ENCODE results near the gene UBE4A. TPM values are rescaled to one million over a fixed set of nuclear protein-coding genes. Genes with fewer than 3 reads are reported as not detected.

The UBE4A gene
- total and polyA plus RNA-seq, 9 of the 15 experiments (the other 6 are each of a cell fraction or from before 2014, with no cell fraction given) = 13.5 to 45.2 (median 26.8) TPM

DNA sequence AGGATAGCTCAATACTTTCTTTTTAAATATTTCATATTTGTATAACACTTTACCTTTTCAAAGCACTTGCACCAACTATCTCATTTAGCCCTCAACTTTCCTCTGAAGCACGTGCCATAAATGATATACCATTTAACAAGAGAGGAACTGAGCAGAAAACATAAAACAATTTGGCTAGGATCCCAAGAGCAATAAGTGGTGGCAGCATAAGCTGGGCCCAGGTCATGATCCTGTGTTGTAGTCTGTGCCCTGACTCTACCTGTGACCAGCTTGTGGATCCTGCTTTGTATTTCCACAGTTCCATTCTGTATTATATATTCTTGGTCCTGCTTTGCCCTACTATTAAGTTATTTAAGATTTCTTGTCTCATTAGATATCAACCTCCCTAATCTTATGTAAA, 53.5 kb downstream of the UBE4A start (continued):
- no peak for TF ChIP-seq EP400 (IDR thresholded peaks at IDR 0.05)
- TF ChIP-seq, protein P1, sequence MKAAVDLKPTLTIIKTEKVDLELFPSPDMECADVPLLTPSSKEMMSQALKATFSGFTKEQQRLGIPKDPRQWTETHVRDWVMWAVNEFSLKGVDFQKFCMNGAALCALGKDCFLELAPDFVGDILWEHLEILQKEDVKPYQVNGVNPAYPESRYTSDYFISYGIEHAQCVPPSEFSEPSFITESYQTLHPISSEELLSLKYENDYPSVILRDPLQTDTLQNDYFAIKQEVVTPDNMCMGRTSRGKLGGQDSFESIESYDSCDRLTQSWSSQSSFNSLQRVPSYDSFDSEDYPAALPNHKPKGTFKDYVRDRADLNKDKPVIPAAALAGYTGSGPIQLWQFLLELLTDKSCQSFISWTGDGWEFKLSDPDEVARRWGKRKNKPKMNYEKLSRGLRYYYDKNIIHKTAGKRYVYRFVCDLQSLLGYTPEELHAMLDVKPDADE (conservative IDR thresholded peaks at IDR 0.05; ENCODE audit: control insufficient read depth, low read depth, low read length) = no peak
- no peak for TF ChIP-seq TRIM24 (IDR thresholded peaks at IDR 0.05)
- TF ChIP-seq, protein P2, sequence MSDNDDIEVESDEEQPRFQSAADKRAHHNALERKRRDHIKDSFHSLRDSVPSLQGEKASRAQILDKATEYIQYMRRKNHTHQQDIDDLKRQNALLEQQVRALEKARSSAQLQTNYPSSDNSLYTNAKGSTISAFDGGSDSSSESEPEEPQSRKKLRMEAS (CRISPR knock-in tag; IDR thresholded peaks at IDR 0.05) = no peak
- no peak for TF ChIP-seq ZNF780A (CRISPR knock-in tag; IDR thresholded peaks at IDR 0.05)

DNA sequence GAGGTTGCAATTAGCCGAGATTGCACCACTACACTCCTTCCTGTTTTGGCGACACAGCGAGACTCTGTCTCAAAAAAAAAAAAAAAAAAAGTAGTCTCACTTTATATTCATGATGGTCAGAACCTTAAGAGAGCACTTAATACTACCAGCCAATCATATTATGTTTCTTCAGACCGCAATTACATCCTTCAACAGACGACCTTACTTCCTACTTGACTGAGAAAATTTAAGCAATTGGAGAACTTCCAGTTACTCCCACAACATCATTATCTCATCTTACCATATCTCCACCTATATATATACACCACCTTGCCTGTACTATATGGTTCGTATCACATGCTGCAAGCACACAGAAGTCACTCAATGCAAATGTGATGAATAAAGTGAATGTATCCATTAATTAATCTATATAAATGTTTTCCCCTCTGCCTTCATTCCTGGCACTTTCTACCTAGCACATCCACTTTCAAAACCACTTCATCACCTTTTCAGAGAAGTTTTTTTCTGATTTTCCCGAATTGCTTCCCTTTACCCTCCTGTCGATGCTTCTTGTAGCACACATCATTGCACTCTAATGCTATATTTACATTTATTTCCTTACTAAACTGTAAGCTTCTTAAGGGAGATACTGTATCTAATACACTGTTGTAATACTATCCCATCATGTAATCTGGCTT, 55.8 kb downstream of the UBE4A start:
- Histone ChIP-seq H3K9ac (ENCODE audit: insufficient read depth in 1 of 2, low read depth in 2 of 2, low read length in 2 of 2) (no peak overlapping the region), H3K4me3 (no peak overlapping the region), H3K4me2 (ENCODE audit: insufficient read depth, low read length) (peak overlapping the region; percentile 48), H4K20me1 (replicated peaks; ENCODE audit: control insufficient read depth, insufficient read depth, low read length) (no peaks in the 10 kb centered on the region), H2AFZ (ENCODE audit: low read depth, low read length) (no peak overlapping the region), H3K27ac (ENCODE audit: extremely low read depth, low read depth, low read length) (peak overlapping the region; percentile 62), H3K36me3 (ENCODE audit: control insufficient read depth, insufficient read depth, low read length) (peaks cover 4% of the 10 kb centered on the region; the same call in 1 of the 3 replicates), H3K9me1 (ENCODE audit: control insufficient read depth, insufficient read depth, low read length) (no peaks in the 10 kb centered on the region), H3K79me2 (ENCODE audit: control insufficient read depth, insufficient read depth, low read length) (no peaks in the 10 kb centered on the region), H3K4me1 (replicated peaks in 1 of 2; ENCODE audit: control insufficient read depth in 2 of 2, insufficient read depth in 2 of 2, low read length in 2 of 2) (peaks cover 4 to 20% of the 10 kb centered on the region in 2 experiments; a peak in 3 of 5 replicates), H3K27me3 (ENCODE audit: control insufficient read depth in 2 of 2, insufficient read depth in 2 of 2, low read length in 2 of 2) (no peaks in the 10 kb centered on the region), H3K9me3 (replicated peaks; ENCODE audit: control insufficient read depth, insufficient read depth, low read depth, low read length) (no peaks in the 10 kb centered on the region)
- in situ Hi-C loops (cut with MboI) (no loop called here), intact Hi-C loops (cut with micrococcal nuclease) (loop anchor here (1.0 kb wide), 1 partner anchor 21 kb away; the partner anchor contains the start of gene KMT2A)
- 5% methylated on average over 8 of the region's 8 CpGs for WGBS (ENCODE audit: insufficient coverage, low coverage, missing lambda C conversion rate)
- POLR2A ChIA-PET = interaction anchor here (0.8 to 1.3 kb wide), 5 partner anchors 10 to 28 kb away, joined by 3 to 4 read pairs (median 3); partner anchors contain the start of gene ATP5MG
- FAIRE-seq (no peak), ATAC-seq (peak; percentile 57), DNase-seq (ENCODE audit: extremely low read depth in 1 of 4, low spot score in 3 of 4) (peak in 2 of 4 experiments; percentile 51 to 59)
- BruUV-seq (replicated peaks) = no TSS peak
- CTCF ChIA-PET (ENCODE audit: low intra/inter-chr PET ratio) = no interaction called here
- TF ChIP-seq, protein P3, sequence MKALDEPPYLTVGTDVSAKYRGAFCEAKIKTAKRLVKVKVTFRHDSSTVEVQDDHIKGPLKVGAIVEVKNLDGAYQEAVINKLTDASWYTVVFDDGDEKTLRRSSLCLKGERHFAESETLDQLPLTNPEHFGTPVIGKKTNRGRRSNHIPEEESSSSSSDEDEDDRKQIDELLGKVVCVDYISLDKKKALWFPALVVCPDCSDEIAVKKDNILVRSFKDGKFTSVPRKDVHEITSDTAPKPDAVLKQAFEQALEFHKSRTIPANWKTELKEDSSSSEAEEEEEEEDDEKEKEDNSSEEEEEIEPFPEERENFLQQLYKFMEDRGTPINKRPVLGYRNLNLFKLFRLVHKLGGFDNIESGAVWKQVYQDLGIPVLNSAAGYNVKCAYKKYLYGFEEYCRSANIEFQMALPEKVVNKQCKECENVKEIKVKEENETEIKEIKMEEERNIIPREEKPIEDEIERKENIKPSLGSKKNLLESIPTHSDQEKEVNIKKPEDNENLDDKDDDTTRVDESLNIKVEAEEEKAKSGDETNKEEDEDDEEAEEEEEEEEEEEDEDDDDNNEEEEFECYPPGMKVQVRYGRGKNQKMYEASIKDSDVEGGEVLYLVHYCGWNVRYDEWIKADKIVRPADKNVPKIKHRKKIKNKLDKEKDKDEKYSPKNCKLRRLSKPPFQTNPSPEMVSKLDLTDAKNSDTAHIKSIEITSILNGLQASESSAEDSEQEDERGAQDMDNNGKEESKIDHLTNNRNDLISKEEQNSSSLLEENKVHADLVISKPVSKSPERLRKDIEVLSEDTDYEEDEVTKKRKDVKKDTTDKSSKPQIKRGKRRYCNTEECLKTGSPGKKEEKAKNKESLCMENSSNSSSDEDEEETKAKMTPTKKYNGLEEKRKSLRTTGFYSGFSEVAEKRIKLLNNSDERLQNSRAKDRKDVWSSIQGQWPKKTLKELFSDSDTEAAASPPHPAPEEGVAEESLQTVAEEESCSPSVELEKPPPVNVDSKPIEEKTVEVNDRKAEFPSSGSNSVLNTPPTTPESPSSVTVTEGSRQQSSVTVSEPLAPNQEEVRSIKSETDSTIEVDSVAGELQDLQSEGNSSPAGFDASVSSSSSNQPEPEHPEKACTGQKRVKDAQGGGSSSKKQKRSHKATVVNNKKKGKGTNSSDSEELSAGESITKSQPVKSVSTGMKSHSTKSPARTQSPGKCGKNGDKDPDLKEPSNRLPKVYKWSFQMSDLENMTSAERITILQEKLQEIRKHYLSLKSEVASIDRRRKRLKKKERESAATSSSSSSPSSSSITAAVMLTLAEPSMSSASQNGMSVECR (CRISPR knock-in tag; IDR thresholded peaks at IDR 0.05) = 0 out of 2 replicates have a peak, but pooled peaks have one; percentile 34
- TF ChIP-seq JUND (IDR thresholded peaks at IDR 0.05; ENCODE audit: borderline replicate concordance, low read depth, low read length) (0 out of 2 replicates have a peak, but pooled peaks have one; percentile 17), JUND (tag; IDR thresholded peaks at IDR 0.05; ENCODE audit: borderline replicate concordance, low read depth, low read length) (no peak), TOE1 (IDR thresholded peaks at IDR 0.05; ENCODE audit: borderline replicate concordance) (no peak), TOE1 (CRISPR knock-in tag; IDR thresholded peaks at IDR 0.05; ENCODE audit: borderline replicate concordance, low read depth) (0 out of 2 replicates have a peak, but pooled peaks have one; percentile 72), ZKSCAN8 (CRISPR knock-in tag; IDR thresholded peaks at IDR 0.05) (0 out of 2 replicates have a peak, but pooled peaks have one; percentile 18)

Data from K562 (cell line).